AG09319 (cell line): ENCODE data around the gene CNKSR1.

Experiments used
- DNase-seq: peaks from one replicate; pipeline ENCODE4 v3.0.0-alpha.2; 2010; ENCODE audit warnings: low read depth; ENCODE audit errors: extremely low read depth
- CTCF ChIP-seq: IDR thresholded peaks from 2 replicates; pipeline ENCODE4 v1.5.1; 2011; ENCODE audit warnings: low read depth, mild to moderate bottlenecking, inconsistent platforms, low read length, moderate library complexity

Gene CNKSR1

GRCh38 chr1:26155370-26156284, 21.7 kb upstream of the CNKSR1 start:
- no peak for DNase-seq
- no peak for TF ChIP-seq CTCF

GRCh38 chr1:26156285-26157038, 20.8 kb upstream of the CNKSR1 start:
- no peak for DNase-seq
- TF ChIP-seq CTCF: no peak

- TF ChIP-seq CTCF: no peak
- DNase-seq: no peak
These were observed 18.9 kb upstream of the CNKSR1 start for GRCh38 chr1:26158271-26158907.

- TF ChIP-seq CTCF: no peak
- no peak for DNase-seq
These were observed 18.2 kb upstream of the CNKSR1 start, which contains the start of gene FAM110D for GRCh38 chr1:26158908-26159742. FAM110D (plus strand) TSS chr1:26159079; CDS start chr1:26161292, 2,213 bp downstream.

GRCh38 chr1:26159743-26160039, 17.6 kb upstream of the CNKSR1 start:
- no peak for DNase-seq
- TF ChIP-seq CTCF: no peak

- TF ChIP-seq CTCF: no peak
- DNase-seq: no peak
These were observed 16.5 kb upstream of the CNKSR1 start for GRCh38 chr1:26160527-26161414.
